22Rv1 (cell line): ENCODE data around the gene ZNF343.
"Not testable (repeated sequence)": the region's sequence is repeated elsewhere in the genome, so short reads cannot be mapped to it uniquely, and the experiment has no call there.

Experiments
- H3K27ac ChIP-seq: fragments of 450-650 bp; 2 replicates; pipeline ENCODE4 v1.5.1; 2017
- CTCF ChIP-seq: fragments of 450-650 bp; IDR thresholded peaks from 2 replicates; pipeline ENCODE4 v1.5.1; 2017; ENCODE audit warnings: mild to moderate bottlenecking
- ZFX ChIP-seq: fragments of 450-650 bp; IDR thresholded peaks from 2 replicates; pipeline ENCODE4 v1.6.1; 2017; ENCODE audit warnings: antibody characterized with exemption, borderline replicate concordance

Gene ZNF343

GRCh38 chr20:2527762-2528161 lies 19.0 kb upstream of the ZNF343 start:
- no peak overlapping the region for H3K27ac ChIP-seq
- TF ChIP-seq CTCF (no peak), ZFX (no peak)

GRCh38 chr20:2526218-2526583 lies 17.5 kb upstream of the ZNF343 start:
- not testable (repeated sequence) for H3K27ac ChIP-seq

- TF ChIP-seq CTCF (peak; percentile 50), ZFX (no peak)
- H3K27ac ChIP-seq = 0 out of 2 replicates have a peak overlapping the region, but pooled peaks have one; percentile 18
Measured at GRCh38 chr20:2524709-2525506, 16.2 kb upstream of the ZNF343 start.

GRCh38 chr20:2523919-2524708 lies 15.4 kb upstream of the ZNF343 start:
- TF ChIP-seq ZFX (no peak), CTCF (peak; percentile 97)
- H3K27ac ChIP-seq = 0 out of 2 replicates have a peak overlapping the region, but pooled peaks have one; percentile 18

- H3K27ac ChIP-seq = not testable (repeated sequence)
Measured at GRCh38 chr20:2522826-2523429, 14.2 kb upstream of the ZNF343 start.

GRCh38 chr20:2521369-2522305 lies 12.9 kb upstream of the ZNF343 start:
- TF ChIP-seq CTCF (peak; percentile 97), ZFX (no peak)
- H3K27ac ChIP-seq = no peak overlapping the region

- TF ChIP-seq ZFX (no peak), CTCF (no peak)
- no peak overlapping the region for H3K27ac ChIP-seq
Measured at GRCh38 chr20:2520617-2521016, 11.9 kb upstream of the ZNF343 start.
